ENCODE measurements around the gene SSH2.

DNA sequence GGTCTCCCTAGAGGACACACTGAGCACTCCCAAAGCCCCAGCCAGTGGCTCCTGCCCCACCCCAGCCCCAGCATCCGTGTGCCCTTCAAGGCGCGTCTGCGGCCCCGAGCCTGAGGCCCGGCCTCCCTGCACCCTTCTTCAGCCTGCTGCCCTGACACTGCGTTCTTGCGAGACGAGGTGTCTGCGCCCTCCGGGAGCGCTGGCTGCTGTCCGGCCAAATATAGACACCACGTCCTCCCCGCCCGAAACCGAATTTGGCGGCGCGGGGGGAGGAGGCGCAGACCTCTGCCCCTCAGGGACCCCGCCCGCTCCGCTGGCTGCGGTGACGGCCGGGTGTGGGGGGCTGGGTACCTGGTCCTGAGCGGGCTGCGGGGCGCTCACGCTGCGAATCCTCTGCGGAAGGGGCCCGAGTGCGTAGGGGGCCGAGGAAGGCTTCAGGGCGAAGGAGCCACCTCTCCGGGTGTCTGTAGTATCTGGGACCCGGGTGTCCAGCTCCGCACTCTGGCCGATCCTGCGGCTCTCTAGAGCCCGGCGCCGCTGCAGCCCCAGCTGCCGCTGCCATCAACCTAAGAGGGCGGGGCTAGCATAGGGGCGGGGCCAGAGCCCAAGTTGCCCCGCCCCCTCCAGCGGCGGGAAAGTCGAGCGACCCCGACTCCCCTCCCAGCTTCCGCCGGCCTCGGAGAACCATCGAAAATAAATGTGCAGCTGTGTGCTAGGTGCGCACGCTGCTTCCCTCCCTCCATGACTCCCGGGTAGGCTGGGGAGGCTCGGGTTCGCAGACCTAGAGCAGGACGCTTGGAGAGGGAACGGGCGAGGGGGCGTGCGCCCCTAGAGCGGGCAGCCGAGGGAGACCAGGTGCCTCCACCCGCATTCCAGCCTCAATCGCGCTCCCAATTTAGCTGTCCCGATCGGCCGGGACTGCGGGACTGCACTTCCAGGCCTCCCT, 307.4 kb downstream of the SSH2 start, which contains the start of gene CORO6:
- TF ChIP-seq EZH2phosphoT487 (conservative IDR thresholded peaks at IDR 0.05; ENCODE audit: low read length): no peak
- TF ChIP-seq, protein P1, sequence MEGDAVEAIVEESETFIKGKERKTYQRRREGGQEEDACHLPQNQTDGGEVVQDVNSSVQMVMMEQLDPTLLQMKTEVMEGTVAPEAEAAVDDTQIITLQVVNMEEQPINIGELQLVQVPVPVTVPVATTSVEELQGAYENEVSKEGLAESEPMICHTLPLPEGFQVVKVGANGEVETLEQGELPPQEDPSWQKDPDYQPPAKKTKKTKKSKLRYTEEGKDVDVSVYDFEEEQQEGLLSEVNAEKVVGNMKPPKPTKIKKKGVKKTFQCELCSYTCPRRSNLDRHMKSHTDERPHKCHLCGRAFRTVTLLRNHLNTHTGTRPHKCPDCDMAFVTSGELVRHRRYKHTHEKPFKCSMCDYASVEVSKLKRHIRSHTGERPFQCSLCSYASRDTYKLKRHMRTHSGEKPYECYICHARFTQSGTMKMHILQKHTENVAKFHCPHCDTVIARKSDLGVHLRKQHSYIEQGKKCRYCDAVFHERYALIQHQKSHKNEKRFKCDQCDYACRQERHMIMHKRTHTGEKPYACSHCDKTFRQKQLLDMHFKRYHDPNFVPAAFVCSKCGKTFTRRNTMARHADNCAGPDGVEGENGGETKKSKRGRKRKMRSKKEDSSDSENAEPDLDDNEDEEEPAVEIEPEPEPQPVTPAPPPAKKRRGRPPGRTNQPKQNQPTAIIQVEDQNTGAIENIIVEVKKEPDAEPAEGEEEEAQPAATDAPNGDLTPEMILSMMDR (IDR thresholded peaks at IDR 0.05; ENCODE audit: insufficient read depth, low read length, poor library complexity, severe bottlenecking): no peak

Measured in SU-DHL-6 (cell line).